Stimulated activated CD4-positive, alpha-beta T cell treated with anti-CD3 and anti-CD28 coated beads, TNF-alpha, amount 100 ng/mL, for 1 hour (primary cell): ENCODE results near the gene PRR20G.

ENCODE experiments used
- DNase-seq, 3 donors: peaks; one replicate each; pipeline ENCODE4 v3.0.0-alpha.2; 2020; ENCODE audit warnings: low read depth in 3 of 3, low spot score in 1 of 3

PRR20G gene

GRCh38 chr3:127235706-127236105 lies 52.1 kb downstream of the PRR20G start:
- DNase-seq = no peak

GRCh38 chr3:127234778-127235177 lies 53.1 kb downstream of the PRR20G start:
- no peak for DNase-seq
